H9 (cell line): Measurements from ENCODE around the gene NLRP9. TPM values are rescaled to one million over a fixed set of nuclear protein-coding genes. Genes with fewer than 3 reads are reported as not detected.

ENCODE experiments used
- DNase-seq: peaks from one replicate; pipeline ENCODE4 v3.0.0-alpha.2; 2017
- H2AFZ ChIP-seq: one replicate; pipeline ENCODE4 v1.6.1; 2013; ENCODE audit warnings: mild to moderate bottlenecking, low read length, control low read depth, moderate library complexity
- H2AK5ac ChIP-seq: 2 replicates; pipeline ENCODE4 v1.6.1; 2013; ENCODE audit warnings: low read length, control low read depth, mixed read lengths; ENCODE audit not compliant: insufficient read length
- H2BK120ac ChIP-seq: one replicate; pipeline ENCODE4 v1.6.1; 2013; ENCODE audit warnings: low read depth, mild to moderate bottlenecking, low read length, control low read depth, inconsistent platforms; ENCODE audit not compliant: poor library complexity, severe bottlenecking
- H2BK12ac ChIP-seq: 2 replicates; pipeline ENCODE4 v1.6.1; 2013; ENCODE audit warnings: low read length, control low read depth, mixed read lengths, low read depth; ENCODE audit not compliant: insufficient read length
- H2BK15ac ChIP-seq: 2 replicates; pipeline ENCODE4 v1.6.1; 2013; ENCODE audit warnings: low read depth, low read length, control low read depth
- H2BK20ac ChIP-seq: one replicate; pipeline ENCODE4 v1.6.1; 2013; ENCODE audit warnings: low read depth, mild to moderate bottlenecking, low read length, control low read depth, inconsistent platforms; ENCODE audit not compliant: poor library complexity, severe bottlenecking
- H2BK5ac ChIP-seq: 2 replicates; pipeline ENCODE4 v1.6.1; 2013; ENCODE audit warnings: low read length, control low read depth, mixed read lengths; ENCODE audit not compliant: insufficient read length
- H3K14ac ChIP-seq: 2 replicates; pipeline ENCODE4 v1.6.1; 2013; ENCODE audit warnings: low read length, control low read depth; ENCODE audit not compliant: insufficient read depth
- H3K18ac ChIP-seq: 2 replicates; pipeline ENCODE4 v1.6.1; 2013; ENCODE audit warnings: low read depth, mild to moderate bottlenecking, mixed read lengths, low read length, control low read depth; ENCODE audit not compliant: insufficient read length
- H3K23ac ChIP-seq: 2 replicates; pipeline ENCODE4 v1.6.1; 2013; ENCODE audit warnings: low read length, control low read depth, mixed read lengths, low read depth; ENCODE audit not compliant: insufficient read length
- H3K23me2 ChIP-seq: 2 replicates; pipeline ENCODE4 v1.6.1; 2013; ENCODE audit warnings: low read depth, mild to moderate bottlenecking, mixed read lengths, low read length, control low read depth; ENCODE audit not compliant: insufficient read length, poor library complexity, severe bottlenecking
- H3K27ac ChIP-seq: 2 replicates; pipeline ENCODE4 v1.5.1; 2013; ENCODE audit warnings: low read length, control low read depth, mixed read lengths, low read depth; ENCODE audit not compliant: insufficient read length
- H3K27me3 ChIP-seq: 2 replicates; pipeline ENCODE4 v1.6.1; 2013; ENCODE audit warnings: low read length, control low read depth, inconsistent platforms; ENCODE audit not compliant: insufficient read depth
- H3K4ac ChIP-seq: 2 replicates; pipeline ENCODE4 v1.6.1; 2013; ENCODE audit warnings: low read depth, mild to moderate bottlenecking, control low read depth, inconsistent platforms, low read length, moderate library complexity
- H3K4me1 ChIP-seq: 2 replicates; pipeline ENCODE4 v1.6.1; 2013; ENCODE audit warnings: low read length, control low read depth, inconsistent platforms; ENCODE audit not compliant: insufficient read depth
- H3K4me2 ChIP-seq: 2 replicates; pipeline ENCODE4 v1.6.1; 2013; ENCODE audit warnings: low read length, control low read depth, mixed read lengths; ENCODE audit not compliant: insufficient read length, insufficient read depth
- H3K56ac ChIP-seq: 2 replicates; pipeline ENCODE4 v1.6.1; 2013; ENCODE audit warnings: low read depth, mild to moderate bottlenecking, mixed read lengths, low read length, control low read depth; ENCODE audit not compliant: insufficient read length
- H3K79me1 ChIP-seq: 2 replicates; pipeline ENCODE4 v1.6.1; 2013; ENCODE audit warnings: low read depth, mild to moderate bottlenecking, moderate library complexity, low read length, control low read depth, inconsistent platforms; ENCODE audit not compliant: insufficient read depth, poor library complexity, severe bottlenecking
- H3K79me2 ChIP-seq: 2 replicates; pipeline ENCODE4 v1.6.1; 2013; ENCODE audit warnings: low read length, control low read depth, inconsistent platforms; ENCODE audit not compliant: insufficient read depth
- H3K9ac ChIP-seq: 2 replicates; pipeline ENCODE4 v1.6.1; 2013; ENCODE audit warnings: low read length, control low read depth, mixed read lengths; ENCODE audit not compliant: insufficient read length; ENCODE audit errors: extremely low read depth
- H3K9me3 ChIP-seq: one replicate; pipeline ENCODE4 v1.6.1; 2013; ENCODE audit warnings: low read depth, low read length, inconsistent platforms; ENCODE audit not compliant: control insufficient read depth
- H3T11ph ChIP-seq: one replicate; pipeline ENCODE4 v1.6.1; 2013; ENCODE audit warnings: mild to moderate bottlenecking, low read length, control low read depth, inconsistent platforms
- H4K20me1 ChIP-seq: one replicate; pipeline ENCODE4 v1.6.1; 2013; ENCODE audit not compliant: control insufficient read depth, insufficient read length, insufficient read depth
- H4K5ac ChIP-seq: 2 replicates; pipeline ENCODE4 v1.6.1; 2013; ENCODE audit warnings: low read depth, mild to moderate bottlenecking, mixed read lengths, low read length, control low read depth; ENCODE audit not compliant: insufficient read length
- H4K8ac ChIP-seq: replicated peaks from 2 replicates; pipeline ENCODE4 v1.6.1; 2013; ENCODE audit warnings: low read length, control low read depth, mixed read lengths, low read depth; ENCODE audit not compliant: insufficient read length
- H4K91ac ChIP-seq: 2 replicates; pipeline ENCODE4 v1.6.1; 2013; ENCODE audit warnings: low read depth, mild to moderate bottlenecking, moderate library complexity, mixed read lengths, low read length, control low read depth; ENCODE audit not compliant: insufficient read length
- H3K27ac Mint-ChIP-seq, 3 experiments: 2 replicates in 2 of 3; 3 replicates in 1 of 3; pipeline ENCODE4 v1.8.0; 2020 to 2021; ENCODE audit warnings: mixed read lengths in 3 of 3, mild to moderate bottlenecking in 1 of 3, moderate library complexity in 1 of 3
- H3K27me3 Mint-ChIP-seq: 2 replicates; pipeline ENCODE4 v1.8.0; 2021; ENCODE audit warnings: low read depth, mild to moderate bottlenecking, moderate library complexity, mixed read lengths
- H3K36me3 Mint-ChIP-seq, 3 experiments: 2 replicates in 2 of 3; 3 replicates in 1 of 3; pipeline ENCODE4 v1.8.0; 2020 to 2021; ENCODE audit warnings: low read depth in 3 of 3, mixed read lengths in 3 of 3; ENCODE audit not compliant: insufficient read depth in 1 of 3
- H3K4me1 Mint-ChIP-seq, 2 experiments: 2 replicates each; pipeline ENCODE4 v1.8.0; 2020; ENCODE audit warnings: mixed read lengths in 2 of 2
- H3K4me3 Mint-ChIP-seq, 2 experiments: 2 replicates in 1 of 2; 3 replicates in 1 of 2; pipeline ENCODE4 v1.8.0; 2020 to 2021; ENCODE audit warnings: mild to moderate bottlenecking in 2 of 2, mixed read lengths in 2 of 2, moderate library complexity in 1 of 2
- H3K9me3 Mint-ChIP-seq, 2 experiments: 2 replicates in 1 of 2; 3 replicates in 1 of 2; pipeline ENCODE4 v1.8.0; 2020; ENCODE audit warnings: mild to moderate bottlenecking in 2 of 2, mixed read lengths in 2 of 2, moderate library complexity in 1 of 2
- CTCF ChIP-seq: fragments of 200-600 bp; sonication (generic); conservative IDR thresholded peaks from 3 replicates; pipeline ENCODE4 v1.8.0; 2021; ENCODE audit warnings: antibody characterized with exemption, mild to moderate bottlenecking
- WGBS: extraction: QIAGEN DNeasy Blood & Tissue Kit; methylation state at CpG from one replicate; pipeline ENCODE4 v1.1.7; 2013; ENCODE audit warnings: missing lambda C conversion rate, low lambda C conversion rate, mixed read lengths; ENCODE audit not compliant: insufficient read length; ENCODE audit errors: extremely low coverage; 5-methylcytosine and 5-hydroxymethylcytosine counted together
- total RNA-seq: library from RNA; stranded (reverse); gene quantifications from 2 replicates; pipeline ENCODE4 v1.2.1, GENCODE V29; 2021

Gene NLRP9
- total RNA-seq, 1 experiment from 2014 or later, result not detected

DNA sequence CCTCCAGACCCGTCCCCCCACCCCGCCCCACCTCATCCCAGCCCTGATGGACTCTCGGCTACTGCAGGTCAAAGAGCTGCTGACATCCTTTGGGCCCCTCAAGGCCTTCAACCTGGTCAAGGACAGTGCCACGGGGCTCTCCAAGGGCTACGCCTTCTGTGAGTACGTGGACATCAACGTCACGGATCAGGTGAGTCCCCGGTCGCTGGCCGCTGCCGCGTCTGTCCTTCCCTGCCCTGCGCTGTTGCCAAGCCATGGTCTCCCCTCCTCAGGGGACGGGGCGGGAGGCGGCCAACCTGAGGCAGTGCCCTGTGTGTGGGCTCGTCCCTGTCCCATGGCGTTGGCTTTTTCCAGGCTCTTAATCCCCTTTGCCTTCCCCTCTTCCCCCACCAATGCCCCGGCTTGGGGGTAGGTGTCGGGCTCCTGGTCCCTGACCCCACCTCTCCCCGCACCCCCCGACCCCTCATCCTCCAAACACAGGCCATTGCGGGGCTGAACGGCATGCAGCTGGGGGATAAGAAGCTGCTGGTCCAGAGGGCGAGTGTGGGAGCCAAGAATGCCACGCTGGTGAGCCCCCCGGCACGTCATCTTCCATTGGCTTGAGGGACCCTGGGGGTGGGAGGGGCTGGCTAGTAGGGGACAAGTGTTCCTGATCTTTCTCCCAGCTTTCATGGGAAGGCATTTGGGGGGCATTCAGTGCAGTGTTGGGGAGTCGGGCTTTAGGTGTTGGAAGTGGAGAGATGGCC lies 69.4 kb downstream of the NLRP9 start:
- Histone ChIP-seq H3K27ac (no peak overlapping the region), H3K27me3 (no peaks in the 10 kb centered on the region), H3K79me2 (peaks cover 4% of the 10 kb centered on the region; the same call in 1 of the 2 replicates), H3K9ac (no peak overlapping the region), H3K9me3 (no peaks in the 10 kb centered on the region), H3K4me2 (no peak overlapping the region), H3K14ac (no peak overlapping the region), H2AFZ (no peak overlapping the region), H2BK12ac (no peak overlapping the region), H3K18ac (no peak overlapping the region), H3K4ac (no peak overlapping the region), H3K23me2 (no peaks in the 10 kb centered on the region), H4K20me1 (no peaks in the 10 kb centered on the region), H3K79me1 (no peaks in the 10 kb centered on the region), H3K56ac (no peak overlapping the region), H2AK5ac (no peak overlapping the region), H2BK15ac (no peak overlapping the region), H2BK120ac (no peak overlapping the region), H4K91ac (no peak overlapping the region), H3K4me1 (no peaks in the 10 kb centered on the region), H3K23ac (no peak overlapping the region), H4K8ac (no peak overlapping the region), H2BK5ac (no peak overlapping the region), H3T11ph (no peak overlapping the region), H4K5ac (no peak overlapping the region), H2BK20ac (no peak overlapping the region)
- Mint-ChIP-seq H3K27ac (0 out of 7 replicates have a peak overlapping the region, but pooled peaks of 1 of the 3 experiments have one; percentile 66), H3K4me3 (no peak overlapping the region), H3K36me3 (peaks cover 59 to 89% (median 79%) of the 10 kb centered on the region in 3 experiments), H3K27me3 (no peaks in the 10 kb centered on the region), H3K9me3 (no peaks in the 10 kb centered on the region), H3K4me1 (peaks cover 23 to 30% of the 10 kb centered on the region in 2 experiments)
- no CpG with 5 or more reads among the region's 30 CpGs for WGBS
- no peak for DNase-seq
- no peak for TF ChIP-seq CTCF
